CD4-positive, alpha-beta T cell treated with Interferon alpha-2 for 1 hour (primary cell): ENCODE results near the gene CAVIN2.

ENCODE experiments used
- DNase-seq, 2 donors: peaks; one replicate each; pipeline ENCODE4 v3.0.0-alpha.2; 2020 to 2022

The CAVIN2 gene

GRCh38 chr2:191864628-191865374, 17.9 kb upstream of the CAVIN2 start:
- DNase-seq, result no peak

DNA sequence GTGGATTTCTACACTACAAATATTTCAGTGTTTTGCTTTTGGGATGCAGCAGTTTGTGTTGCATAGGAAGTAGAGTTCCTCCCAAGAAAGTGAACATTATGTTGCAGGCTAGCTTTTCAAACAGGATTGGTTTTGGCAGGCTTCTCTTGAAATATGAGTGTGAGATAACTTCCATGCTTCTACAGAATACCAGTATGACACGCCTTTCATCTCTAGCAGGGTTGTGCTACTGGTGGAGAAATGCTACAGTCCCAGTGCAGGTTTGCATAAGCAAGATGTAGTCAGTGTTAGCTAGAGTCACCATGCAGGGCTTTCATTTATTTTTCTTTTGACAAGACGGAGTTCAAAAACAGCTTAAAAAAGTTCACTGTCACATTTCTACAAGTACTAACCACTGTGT, 17.1 kb upstream of the CAVIN2 start:
- DNase-seq, result no peak

DNA sequence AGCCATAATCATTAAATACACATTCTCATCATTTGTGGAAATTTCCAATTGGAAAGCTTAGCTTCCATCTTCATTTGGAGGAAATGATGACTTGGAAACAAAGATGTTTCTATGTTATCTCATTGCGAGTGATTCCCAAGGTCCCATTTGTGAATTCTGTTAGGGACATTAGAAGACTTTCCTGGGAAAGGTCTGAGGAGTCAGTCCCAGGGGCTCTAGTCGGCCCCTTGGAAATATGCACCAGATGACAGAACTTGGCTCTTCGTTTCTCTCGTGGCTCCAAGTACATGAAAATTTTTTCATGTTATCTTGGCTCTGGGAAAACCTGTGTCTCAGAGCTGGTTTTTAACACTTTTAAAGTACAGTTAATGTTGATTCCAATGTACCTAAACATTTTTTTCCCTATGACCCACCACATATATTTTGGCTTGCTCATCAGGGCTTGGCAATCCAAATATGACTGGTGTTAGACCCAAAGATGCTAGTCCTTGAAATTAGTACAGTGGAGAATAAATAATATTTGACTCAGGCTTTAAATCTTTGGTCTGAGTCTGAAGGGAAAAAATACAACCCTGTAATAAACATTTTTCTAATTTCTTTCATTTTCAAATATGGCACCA, 15.4 kb upstream of the CAVIN2 start:
- no peak for DNase-seq

DNA sequence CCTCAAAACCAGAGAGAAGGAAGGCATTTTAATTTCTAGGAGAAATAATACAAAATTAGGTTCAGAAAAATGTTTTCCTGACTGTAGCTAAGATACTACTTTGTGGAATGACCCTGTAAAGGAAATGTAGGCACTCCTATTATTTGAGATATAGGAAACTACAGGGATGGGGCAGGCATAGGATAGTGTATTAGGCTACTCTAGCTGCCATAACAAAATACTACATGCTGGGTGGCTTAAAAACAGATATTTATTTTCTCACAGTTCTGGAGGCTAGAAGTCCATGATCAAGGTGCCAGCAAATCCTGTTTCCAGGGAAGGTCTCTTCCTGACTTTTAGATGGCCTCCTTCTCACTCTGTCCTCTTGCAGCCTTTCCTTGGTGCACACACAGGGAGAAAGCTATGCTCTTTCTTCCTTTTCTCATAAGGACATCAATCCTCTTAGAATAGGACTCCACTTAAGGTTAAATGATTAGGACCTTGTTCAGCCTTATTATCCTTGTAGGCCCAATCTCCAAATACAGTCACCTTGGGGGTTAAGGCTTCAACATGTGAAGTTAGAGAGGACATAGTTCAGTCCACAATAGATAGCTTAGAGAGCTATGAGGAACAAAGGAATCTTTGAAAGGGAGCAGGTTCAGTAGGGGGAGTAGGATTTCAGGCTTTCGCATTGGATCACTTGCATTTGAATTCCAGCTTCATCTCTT, 14.0 kb upstream of the CAVIN2 start:
- no peak for DNase-seq

DNA sequence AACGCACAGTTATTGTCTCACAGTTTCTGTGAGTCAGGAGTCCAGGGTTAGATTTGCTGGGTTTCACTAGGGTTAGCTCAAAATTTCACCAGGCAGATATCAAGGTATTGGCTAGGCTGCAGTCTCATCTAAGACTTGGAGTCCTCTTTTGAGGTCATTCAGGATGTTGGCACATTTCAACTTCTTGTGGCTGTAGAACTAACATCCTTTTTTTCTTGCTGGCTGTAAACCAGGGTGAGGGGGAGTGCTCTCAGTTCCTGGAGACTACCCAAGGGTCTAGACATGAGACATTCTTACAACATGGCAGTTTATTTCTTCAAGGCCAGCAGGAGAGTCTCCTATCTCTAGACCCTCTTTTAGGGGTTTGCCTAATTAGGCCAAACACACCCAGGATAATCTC, 12.8 kb upstream of the CAVIN2 start:
- no peak for DNase-seq

GRCh38 chr2:191857886-191858285, 11.0 kb upstream of the CAVIN2 start:
- DNase-seq, result no peak

- DNase-seq, result no peak
Measured at GRCh38 chr2:191857259-191857805, 10.4 kb upstream of the CAVIN2 start.

GRCh38 chr2:191856111-191856876, 9.4 kb upstream of the CAVIN2 start:
- DNase-seq, result no peak

DNA sequence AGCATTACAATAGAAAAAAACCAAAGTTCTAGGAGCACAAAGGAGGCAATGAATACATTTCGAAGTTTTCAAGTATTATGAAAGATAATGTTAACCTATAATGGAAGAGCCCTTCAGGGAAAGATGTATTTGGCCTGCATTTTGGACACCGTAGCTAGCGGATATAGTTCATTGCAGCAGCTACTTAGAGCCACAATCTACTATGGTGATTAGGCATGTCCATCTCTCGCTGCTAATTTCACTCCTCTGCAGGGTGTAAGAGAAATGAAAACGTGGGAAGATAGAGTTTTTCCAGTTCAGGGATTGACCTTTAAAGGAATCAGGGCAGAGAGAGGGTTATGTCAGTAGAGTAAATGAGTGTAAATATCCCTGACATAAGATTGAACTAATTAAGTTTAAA, 8.5 kb upstream of the CAVIN2 start:
- no peak for DNase-seq

DNA sequence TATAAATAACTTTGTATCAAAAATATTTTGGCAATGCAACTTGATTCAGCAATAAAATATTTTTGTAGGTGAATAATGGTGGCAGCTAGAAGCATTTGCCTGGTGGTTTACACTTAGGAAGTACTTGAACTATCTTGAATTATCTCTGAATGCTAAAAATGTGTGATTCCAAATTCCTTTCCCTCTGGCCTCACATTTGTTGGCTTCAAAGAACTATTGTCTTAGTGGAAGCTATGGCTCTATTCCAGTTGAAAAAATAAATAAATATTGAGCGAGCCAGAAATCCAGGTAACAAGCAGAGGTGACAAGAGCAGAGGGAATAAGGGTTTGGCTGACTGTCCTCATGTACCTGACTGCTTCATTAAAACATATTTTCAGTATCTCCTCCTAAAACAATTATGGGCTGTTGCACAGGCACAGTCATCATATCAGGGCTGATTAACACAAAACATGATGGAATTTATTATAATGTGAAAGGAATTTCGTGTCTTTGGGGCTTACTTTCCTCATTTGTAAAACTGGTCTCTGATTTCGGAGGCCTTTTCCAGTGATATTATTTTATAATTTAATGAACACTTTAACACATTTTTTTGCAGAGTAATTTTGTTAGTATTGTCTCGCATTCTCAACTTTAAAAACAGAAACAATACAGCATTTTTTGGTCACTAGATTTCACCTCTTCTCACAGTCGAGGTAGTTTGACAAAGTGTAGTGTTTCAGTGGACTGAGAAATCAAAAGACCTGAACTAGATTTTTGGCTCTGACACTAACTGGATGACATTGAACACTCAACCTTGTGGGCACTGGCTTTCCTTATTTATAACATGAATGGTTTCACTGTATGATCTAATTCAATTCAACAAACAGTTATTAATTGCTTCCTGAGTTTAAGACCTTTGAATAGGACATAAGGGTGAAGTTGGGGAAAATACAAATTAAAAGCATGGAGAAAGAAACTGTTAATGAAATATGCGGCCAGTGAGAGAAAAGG, 7.8 kb upstream of the CAVIN2 start:
- no peak for DNase-seq

GRCh38 chr2:191853843-191854242, 7.0 kb upstream of the CAVIN2 start:
- DNase-seq, result no peak

- no peak for DNase-seq
Measured at GRCh38 chr2:191851158-191851557, 4.3 kb upstream of the CAVIN2 start.

DNA sequence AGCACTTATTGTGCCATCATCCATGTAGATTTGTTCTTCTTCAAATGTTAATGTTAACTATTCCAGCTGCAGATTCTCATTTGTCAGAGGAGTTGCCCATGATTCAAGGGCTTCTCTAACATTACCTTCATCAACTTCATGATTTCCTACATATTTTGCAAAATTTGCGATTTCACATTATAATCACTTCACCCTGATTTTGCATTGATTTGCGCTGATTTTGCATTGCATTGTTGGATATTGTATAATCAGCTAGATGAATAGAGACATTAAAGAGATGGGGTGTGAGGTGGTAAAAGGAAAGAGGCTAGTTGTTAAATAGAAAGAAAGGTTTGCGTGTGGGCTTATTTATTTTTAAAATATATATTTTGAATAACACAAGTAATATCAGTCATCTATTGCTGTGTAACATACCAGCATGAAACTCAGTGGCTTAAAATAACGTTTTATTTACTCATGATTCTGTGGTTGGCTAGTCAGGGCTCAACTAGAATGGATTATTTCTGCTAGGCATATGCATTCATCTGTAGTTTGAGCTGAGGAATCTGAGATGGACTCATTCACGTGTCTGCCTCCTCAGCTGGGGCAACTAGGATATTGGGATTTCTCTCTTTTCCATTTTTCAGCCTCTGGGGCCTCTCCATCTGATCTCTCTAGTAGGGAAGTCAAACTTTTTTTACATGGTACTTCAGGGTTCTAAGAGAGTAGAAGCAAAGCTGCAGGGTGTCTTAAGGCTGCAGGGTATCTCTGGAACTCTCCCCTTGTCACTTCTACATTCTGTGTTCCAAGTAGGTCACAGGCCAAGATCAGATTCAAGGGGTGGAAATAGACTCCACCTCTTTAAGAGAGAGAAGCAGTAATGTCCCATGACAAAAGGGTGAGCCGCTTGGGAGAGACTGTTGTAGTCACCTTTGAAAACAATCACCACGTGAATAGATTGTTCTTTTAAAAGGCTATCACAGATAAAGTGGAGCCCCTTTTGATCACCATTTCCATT, 2.2 kb upstream of the CAVIN2 start:
- no peak for DNase-seq

DNA sequence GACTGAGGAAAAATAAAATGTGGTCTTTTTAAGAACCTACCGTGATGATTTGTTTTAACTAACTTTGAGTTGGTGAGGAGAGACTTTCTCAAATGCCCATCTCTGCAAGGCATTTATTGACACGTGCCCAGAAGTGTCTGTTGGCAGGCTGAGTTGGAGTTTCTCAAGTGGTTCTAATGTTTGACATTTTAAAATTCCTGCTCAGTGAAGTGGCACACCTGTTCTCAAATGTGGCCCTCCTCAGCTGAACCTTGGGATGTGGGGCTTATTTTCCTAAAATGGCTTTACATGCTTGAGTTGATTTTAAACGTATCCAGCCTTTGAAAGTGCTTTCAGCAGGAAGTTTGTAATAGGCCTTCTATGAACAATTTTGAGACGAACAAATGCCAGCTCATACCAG, 876 bp upstream of the CAVIN2 start:
- DNase-seq, result no peak

- DNase-seq, result no peak
Measured at GRCh38 chr2:191845876-191846514, 893 bp downstream of the CAVIN2 start.

DNA sequence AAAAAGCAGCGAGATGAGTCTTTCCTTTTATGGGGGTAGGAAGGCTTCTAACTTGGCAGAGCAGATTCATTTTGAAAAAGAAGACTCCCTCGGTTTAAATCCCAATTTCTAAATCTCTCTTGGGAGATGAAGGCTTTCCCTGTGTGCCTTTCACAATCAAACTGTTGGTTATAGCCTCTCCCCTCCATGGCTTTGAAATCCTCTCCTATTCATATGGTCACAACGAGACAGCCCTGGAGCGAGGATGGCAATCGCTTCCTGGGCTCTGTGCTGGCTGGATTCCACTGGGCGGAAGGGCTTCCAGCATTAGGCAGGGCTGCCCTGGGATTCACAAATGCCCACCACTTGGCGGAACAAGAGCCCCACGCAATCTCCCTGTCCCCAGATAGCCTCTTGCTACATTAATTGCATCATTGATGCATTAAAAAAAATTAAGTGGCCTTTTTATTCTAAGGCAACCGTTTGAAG, 1.6 kb downstream of the CAVIN2 start:
- no peak for DNase-seq

DNA sequence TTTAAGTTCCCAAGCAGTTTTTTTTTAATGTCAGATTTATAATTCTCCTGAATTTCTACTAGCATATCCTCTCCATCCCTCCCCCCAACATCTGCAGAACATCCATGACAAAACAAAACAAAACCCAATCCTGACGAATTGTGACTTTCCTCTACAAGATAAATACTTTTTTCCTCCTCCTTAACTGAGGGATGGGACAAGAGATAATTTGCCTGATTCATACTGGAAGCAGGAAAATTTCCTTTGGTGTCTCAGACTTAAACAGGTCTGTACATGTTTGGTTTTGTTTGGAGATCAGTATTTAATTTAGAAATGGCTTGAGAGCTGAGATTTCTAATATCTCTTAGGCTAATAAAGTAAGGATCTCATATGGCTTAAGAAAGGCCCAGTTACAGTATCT, 2.2 kb downstream of the CAVIN2 start:
- no peak for DNase-seq

- DNase-seq, result no peak
Measured at GRCh38 chr2:191840921-191841320, 6.0 kb downstream of the CAVIN2 start.

GRCh38 chr2:191839918-191840804, 6.7 kb downstream of the CAVIN2 start:
- DNase-seq, result no peak
